ENCODE measurements around the gene MFSD12. TPM values are rescaled to one million over a fixed set of nuclear protein-coding genes. Genes with fewer than 3 reads are reported as not detected.

MFSD12 gene
- total RNA-seq, 3 donors from 2014 or later, result 25.0 to 43.6 (median 36.8) TPM

DNA sequence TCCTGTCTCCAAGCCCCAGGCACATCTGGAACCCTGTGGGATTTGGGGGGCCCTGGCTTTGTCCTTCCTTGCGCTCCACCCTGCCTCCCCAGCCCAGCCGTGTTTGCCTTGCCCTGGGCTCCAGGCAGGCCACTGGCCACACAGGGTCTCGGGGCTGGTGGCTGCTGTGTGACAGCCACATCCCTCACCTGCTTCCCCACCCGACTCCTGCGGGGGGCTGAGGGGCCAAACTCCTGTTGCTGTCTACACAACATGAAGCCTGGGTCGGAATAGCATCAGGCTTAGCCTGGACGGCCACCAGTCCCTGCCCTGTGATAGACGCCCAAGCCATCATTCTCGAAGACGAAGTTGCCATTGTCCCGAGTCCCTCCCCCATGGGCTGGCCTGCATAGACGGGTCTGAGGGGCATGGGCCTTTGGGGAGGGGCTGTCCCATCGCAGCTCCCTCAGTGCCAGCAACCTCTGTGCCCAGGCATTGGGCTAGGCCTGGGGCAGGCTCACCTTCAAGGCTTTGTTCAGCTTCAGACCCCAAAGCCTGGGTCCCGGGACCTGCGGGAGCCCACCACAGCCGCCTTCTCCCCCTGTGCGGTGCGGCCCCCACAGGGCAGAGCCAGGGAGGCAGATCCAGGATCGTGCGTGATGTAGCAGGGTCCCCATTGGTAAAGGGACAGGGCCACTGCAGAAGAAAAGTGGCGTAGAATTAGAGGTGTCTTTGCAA is 33.9 kb downstream of the MFSD12 start:
- no peaks in the 10 kb centered on the region for H3K4me1 ChIP-seq (ENCODE audit: low read depth)
- peaks cover 5% of the 10 kb centered on the region for H3K36me3 ChIP-seq (ENCODE audit: low read depth)
- DNase-seq (peak in 1 of 3 donors; percentile 29), ATAC-seq (no peak)
- TF ChIP-seq, protein P1, sequence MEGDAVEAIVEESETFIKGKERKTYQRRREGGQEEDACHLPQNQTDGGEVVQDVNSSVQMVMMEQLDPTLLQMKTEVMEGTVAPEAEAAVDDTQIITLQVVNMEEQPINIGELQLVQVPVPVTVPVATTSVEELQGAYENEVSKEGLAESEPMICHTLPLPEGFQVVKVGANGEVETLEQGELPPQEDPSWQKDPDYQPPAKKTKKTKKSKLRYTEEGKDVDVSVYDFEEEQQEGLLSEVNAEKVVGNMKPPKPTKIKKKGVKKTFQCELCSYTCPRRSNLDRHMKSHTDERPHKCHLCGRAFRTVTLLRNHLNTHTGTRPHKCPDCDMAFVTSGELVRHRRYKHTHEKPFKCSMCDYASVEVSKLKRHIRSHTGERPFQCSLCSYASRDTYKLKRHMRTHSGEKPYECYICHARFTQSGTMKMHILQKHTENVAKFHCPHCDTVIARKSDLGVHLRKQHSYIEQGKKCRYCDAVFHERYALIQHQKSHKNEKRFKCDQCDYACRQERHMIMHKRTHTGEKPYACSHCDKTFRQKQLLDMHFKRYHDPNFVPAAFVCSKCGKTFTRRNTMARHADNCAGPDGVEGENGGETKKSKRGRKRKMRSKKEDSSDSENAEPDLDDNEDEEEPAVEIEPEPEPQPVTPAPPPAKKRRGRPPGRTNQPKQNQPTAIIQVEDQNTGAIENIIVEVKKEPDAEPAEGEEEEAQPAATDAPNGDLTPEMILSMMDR (IDR thresholded peaks at IDR 0.05), result no peak
- no peak overlapping the region for H3K4me3 ChIP-seq
- H3K9me3 ChIP-seq, result no peaks in the 10 kb centered on the region
- intact Hi-C loops (cut with DNase I, micrococcal nuclease), result no loop called here

DNA sequence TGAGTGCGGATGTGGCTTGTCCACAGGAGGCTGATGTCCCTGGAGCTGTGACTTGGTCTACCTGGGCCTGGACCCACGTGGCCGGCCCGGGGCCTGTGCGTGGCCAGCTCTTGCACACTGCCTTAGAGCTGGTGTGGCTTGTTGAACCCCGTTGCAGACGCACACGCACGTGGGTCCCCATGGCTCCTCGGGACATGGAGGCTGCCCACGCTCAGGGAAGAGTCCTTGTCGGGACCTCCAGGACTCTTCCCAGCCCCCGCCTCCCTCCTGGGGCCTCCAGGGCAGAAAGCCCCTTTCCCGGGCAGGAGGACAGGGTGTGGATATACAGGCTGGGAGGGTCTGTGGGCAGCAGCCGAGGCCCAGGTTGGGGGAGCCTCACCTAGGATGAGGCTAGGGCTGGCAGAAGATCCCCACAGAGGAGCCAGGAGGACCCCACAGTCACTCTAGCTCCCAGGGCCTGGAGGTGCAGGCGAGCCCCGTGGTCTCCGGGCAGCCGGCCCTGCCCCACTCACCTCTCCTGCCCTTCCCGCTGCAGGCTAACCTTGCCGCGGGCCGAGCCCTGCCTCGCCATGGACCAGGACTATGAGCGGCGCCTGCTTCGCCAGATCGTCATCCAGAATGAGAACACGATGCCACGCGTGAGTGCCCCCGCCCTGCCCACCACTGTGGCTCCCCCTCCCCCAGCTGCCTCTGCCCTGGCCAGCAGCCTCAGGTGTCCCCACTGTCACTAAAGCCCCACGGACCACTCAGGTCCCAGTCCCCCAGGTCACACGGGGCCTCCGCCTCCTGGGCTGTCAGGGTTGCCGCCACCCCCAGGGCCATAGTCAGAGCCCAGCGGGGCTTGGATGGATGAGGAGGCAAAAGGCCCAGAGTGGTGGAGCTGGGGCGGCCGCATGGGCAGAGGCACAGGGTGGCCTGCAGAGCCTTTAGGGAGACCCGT is 34.7 kb downstream of the MFSD12 start:
- no peaks in the 10 kb centered on the region for H3K9me3 ChIP-seq
- no peaks in the 10 kb centered on the region for H3K4me1 ChIP-seq (ENCODE audit: low read depth)
- DNase-seq, result peak in 1 of 3 donors; percentile 39

DNA sequence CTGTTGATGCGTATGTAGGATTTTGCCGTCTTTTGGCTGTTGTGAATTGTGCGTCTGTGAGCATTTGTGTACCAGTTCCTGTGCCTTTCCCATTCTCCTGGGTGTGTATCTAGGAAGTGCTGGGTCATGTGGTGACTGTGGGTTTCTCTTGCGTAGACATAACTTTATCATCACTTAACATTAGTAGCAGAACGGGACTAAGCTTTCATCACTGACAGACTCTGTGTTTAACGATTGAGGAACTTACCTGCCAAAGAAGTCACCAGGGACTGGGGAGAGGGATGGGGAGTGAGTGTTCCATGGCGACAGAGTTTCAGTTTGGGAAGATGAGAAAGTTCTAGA is 36.3 kb downstream of the MFSD12 start:
- no peaks in the 10 kb centered on the region for H3K9me3 ChIP-seq
- no peaks in the 10 kb centered on the region for H3K4me1 ChIP-seq (ENCODE audit: low read depth)
- no peaks in the 10 kb centered on the region for H3K36me3 ChIP-seq (ENCODE audit: low read depth)
- DNase-seq (no peak), ATAC-seq (no peak)
- TF ChIP-seq, protein P1 (IDR thresholded peaks at IDR 0.05), result no peak
- H3K4me3 ChIP-seq, result no peak overlapping the region
- intact Hi-C loops (cut with DNase I, micrococcal nuclease), result no loop called here

More for the DNA sequence above, 34.7 kb downstream of the MFSD12 start:
- Histone ChIP-seq H3K4me3 (no peak overlapping the region), H3K36me3 (ENCODE audit: low read depth) (peaks cover 5% of the 10 kb centered on the region)
- intact Hi-C loops (cut with DNase I, micrococcal nuclease), result no loop called here
- ATAC-seq, result no peak
- TF ChIP-seq, protein P1 (IDR thresholded peaks at IDR 0.05), result no peak

DNA sequence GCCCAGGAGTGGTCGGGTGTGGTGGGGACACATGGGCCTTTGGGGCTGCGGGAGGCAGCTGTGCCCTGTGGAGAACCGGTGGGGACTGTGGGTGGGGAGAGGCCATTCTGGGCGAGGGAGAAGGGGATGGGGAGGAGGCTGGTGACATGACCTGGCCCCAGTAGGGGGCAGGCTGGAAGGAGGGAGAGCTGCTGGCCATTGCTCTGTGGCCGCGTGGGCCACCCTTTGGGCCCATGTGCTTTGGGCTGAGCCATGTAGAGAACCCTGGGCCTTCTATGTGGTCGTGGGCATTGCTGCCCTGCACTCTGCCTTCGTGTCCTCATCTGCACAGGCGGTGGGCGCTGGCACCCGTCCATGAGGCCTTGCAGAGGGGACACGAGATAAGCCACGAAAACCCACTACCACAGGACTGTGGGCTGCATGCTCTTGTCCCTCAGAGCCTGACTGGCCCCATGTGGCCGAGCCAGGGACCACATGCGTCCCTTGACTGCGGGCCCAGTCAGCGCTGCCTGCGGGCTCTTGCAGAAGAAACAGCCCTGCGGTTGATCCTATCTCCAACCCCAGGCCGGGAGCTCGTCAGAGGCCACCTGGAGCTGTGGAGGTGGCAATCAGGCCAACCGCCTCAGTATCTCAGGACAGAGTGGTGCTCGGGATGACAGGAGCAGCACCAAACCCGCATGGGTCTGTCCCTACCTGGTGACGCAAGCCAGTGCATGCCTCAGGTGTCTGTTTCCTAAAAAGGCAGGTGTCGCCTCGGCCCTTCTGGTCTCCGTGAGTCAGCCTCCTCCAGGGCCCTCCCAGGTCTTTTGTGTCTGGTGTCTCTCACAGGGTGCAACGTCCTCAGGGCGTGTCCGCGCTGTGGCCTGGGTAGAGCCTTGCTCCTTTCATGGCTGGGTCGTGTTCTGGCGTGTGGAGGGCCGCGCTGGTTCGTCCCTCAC is 37.0 kb downstream of the MFSD12 start:
- no peaks in the 10 kb centered on the region for H3K9me3 ChIP-seq
- TF ChIP-seq, protein P1 (IDR thresholded peaks at IDR 0.05), result no peak
- H3K36me3 ChIP-seq (ENCODE audit: low read depth), result no peaks in the 10 kb centered on the region
- DNase-seq (no peak), ATAC-seq (peak; percentile 45)
- intact Hi-C loops (cut with DNase I, micrococcal nuclease), result no loop called here
- no peaks in the 10 kb centered on the region for H3K4me1 ChIP-seq (ENCODE audit: low read depth)
- no peak overlapping the region for H3K4me3 ChIP-seq

DNA sequence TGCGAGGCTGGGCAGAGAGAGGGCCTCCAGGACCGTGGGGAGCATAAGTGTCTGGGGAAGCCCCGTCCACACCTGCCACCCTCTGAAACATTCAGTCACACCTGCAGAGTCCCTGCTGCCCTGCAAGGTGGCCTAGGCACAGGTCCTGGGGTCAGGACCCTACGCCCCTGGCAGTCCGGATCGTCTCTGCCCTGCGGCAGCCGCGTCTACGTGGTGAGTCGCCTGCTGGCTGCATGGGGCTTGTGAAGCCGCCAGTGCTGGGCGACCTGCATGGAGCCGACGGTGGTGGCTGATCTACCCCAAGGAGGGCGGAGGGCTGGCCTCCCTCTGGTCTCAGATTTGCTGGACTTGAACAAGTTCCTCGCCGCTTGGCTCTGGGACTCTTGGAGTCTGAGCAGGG is 38.3 kb downstream of the MFSD12 start:
- intact Hi-C loops (cut with DNase I, micrococcal nuclease), result no loop called here
- Histone ChIP-seq H3K4me3 (no peak overlapping the region), H3K36me3 (ENCODE audit: low read depth) (no peaks in the 10 kb centered on the region), H3K4me1 (ENCODE audit: low read depth) (no peaks in the 10 kb centered on the region), H3K9me3 (no peaks in the 10 kb centered on the region)
- TF ChIP-seq, protein P1 (IDR thresholded peaks at IDR 0.05), result no peak
- no peak for ATAC-seq
- DNase-seq, result no peak

Measured in mucosa of descending colon (tissue), 3 donors.